HG02610 (cell line): ENCODE measurements around the gene PER2.

Source experiments
- ATAC-seq: cut with Tn5 transposase; IDR thresholded peaks from one replicate; pipeline ENCODE4 v1.9.1; 2021; ENCODE audit warnings: mild to moderate bottlenecking, moderate library complexity; ENCODE audit not compliant: unreplicated experiment

PER2 gene

DNA sequence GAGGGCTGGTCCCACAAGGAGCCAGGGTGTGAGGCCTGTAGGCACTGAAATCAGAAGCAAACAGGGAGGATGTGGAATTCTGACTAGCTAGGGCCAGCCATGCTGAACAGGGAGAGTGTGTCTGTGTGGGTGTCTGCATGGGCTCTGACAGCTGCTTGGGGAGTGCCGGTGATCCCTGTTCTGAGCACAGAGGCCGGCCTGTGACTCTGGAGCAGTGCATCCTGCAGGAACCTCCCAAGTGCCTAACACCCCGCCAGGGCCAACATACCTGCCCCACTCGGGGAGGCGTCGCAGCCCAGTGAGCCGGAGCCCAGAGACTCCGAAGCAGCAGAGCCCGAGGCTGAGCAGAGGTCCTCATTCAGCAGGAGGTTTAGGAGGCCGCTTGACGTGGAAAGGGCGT lies 37.1 kb downstream of the PER2 start:
- ATAC-seq, result no peak

DNA sequence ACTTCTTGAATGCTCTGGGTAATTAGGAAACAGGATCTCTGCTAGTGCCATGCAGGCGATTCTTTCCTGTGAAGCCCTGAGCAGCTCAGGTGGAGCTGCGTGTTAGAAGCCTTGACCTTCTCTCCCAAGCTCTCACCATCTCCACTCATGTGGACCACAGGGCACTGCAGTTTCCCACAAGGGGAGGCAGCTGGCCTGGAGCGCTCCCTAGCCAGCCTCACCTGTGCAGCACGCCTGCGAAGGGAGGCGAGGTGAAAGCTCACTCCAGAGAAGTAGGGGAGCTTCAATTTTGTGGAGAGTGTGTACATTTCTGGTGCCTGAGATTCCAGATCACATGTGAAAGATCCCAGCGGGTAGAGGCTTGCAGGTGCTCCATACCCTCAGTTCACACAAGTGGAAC lies 37.5 kb downstream of the PER2 start:
- ATAC-seq, result no peak

DNA sequence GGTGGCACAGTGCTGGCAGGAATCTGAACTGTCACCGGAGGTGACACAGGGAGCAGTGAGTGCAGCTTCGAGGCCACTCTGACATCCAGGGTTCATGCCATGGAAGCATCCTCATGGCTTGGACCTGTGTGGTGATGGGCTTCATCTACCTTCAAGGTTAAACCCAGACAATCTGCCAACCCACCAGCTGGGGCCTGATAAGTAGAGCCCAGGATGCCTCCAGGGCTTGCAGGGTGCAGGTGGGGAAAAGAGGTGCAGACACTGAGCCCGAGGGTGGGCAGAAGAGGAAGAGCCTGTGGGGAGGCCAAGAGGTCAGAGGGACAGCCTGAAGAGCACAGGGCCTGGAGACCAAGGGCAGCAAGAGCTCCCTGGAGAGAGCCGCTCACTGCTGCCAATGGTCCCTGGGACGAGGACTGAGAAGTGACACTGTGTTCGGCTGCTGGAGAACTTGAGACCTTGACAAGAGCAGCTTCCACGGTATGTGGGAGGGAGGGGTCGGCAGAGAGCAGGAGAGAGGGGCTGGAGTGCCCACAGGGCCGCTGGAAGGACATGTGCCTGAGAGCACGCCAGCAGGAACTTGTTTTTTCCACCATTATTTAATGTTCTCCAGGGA lies 40.5 kb downstream of the PER2 start:
- no peak for ATAC-seq

DNA sequence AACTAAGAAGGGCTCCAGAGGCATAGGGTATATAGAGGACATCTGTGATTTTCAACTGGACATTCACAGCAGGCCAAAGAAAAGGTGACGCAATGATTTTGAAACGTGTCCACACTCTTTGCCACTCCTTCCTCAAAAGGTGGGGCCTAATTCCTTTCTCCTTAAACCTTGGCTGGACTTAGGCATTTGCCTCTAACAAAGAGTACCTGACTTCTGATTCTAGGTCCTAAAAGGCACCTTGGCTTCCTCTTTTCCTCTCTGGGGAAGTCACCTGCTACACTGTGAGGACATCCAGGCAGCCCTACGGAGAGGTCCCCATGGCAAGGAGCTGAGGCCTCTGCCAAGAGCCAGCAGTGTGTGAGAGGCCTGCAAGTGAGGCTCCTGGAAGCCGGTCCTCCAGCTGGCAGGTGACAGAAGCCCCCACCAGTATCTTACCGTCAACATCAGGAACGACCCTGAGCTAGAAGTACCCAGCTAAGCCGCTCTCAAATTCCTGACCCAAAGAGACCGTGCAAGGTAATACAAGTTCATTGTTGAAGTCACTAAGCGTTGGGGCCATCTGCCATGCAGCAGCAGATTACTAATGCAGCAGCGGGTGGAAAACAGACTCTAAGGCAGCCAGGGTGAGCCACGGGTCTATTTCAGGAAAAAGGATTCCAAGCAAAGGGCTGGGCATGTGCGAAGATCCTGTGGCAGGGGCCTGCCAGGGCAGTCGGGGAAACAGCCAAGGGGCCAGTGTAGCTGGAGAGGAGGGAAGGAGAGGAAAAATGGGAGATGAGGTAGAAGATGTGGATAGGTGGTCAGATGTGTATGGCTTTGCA lies 41.2 kb downstream of the PER2 start:
- no peak for ATAC-seq

DNA sequence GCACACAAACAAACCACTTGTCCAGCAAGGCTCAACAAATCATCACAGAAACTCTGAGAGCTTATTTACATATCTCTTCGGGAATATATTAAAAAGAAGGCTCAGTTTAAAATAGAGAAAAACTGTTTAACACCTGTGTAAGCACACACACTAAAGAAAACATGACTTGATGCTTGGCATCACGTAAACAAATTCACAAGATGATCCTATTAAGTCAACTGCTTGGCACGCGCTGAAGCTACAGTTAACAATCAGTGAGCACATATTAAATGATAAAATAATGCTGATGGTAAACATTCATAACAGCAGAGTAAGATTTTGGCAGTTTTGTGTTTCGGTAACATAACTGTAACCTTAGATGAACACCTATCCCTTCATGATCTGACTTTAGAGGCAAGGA lies 44.3 kb downstream of the PER2 start:
- ATAC-seq, result no peak

DNA sequence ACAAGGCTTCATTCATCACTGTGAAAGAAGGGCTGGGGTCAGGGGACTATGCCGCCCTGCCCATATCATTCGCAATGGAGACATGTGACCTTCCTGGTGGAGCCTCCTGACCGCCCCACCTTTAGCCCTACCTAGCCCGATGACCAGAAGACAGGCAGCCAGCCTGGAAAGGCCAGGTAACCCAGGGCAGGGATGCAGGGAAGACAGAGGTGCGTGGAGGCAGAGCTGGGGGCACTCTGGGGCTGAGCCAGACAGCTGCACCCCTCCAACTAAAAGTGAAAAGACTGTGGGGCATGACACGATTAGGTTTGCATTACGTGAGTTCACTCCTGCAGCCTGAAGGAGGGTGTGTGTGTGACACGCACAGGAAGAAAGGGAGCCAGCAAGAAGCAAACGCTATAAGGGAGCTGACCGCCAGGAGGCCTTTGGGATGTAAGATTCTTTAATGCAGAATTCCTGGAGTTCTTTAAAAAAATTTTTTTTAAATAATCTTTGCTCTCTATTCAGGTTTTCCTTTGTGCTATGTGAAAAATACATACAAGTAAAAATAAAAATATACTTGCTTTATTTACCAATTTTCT lies 44.8 kb downstream of the PER2 start:
- ATAC-seq, result no peak

DNA sequence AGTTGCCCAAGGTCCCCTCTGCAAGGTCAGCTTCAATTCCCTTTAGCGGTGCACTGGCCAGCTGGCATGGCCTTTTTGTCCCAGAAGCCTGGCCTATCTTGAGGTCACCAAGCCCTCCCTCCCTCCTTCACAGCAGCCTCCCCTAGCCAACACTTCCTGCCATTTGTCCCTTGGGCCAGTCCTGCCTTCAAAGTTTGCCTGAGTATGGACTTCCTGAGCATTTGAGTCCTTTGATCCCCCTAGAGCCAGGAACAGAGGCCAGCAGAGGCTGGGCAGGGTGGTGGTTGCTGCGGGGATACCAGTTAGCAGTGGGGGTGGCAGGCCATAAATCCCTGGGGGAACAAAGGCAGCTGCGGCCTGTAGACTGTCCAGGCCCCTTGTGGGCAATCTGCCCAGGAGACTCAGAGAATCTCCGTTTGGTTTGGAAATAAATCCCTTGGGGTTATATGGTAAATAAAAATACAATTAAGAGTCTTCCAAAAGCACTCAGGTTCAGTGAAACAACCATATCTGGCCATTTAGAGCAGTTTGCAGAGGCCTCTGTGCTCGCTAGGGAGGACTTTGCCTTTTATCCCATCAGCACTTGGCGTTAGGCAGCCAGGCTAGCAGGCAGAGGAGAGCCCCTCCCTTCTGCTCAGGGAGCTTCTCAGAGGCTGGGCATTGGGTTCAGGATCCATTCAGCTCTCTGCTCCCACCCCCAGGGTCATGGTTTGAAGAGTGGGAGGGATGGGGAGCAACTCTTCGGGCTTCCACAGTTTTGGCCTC lies 45.5 kb downstream of the PER2 start:
- ATAC-seq, result no peak

DNA sequence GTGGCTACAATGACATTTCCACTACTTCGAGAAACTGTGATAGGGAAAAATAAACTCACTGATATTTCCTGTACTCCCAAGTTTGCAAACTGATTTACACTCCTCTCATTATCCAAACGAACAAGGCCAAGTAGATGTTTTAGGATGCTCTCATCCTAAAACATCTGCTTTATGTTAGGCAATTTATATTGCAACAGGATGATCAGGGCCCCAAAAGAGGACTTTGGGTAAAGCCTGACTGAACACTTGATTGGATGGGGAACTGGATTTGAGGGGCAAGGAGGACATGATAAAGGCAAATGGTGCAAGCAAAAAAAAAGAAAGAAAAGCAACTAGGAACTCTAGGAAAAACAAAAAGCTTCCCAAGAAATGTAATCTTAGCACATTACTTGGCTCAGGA lies 46.4 kb downstream of the PER2 start:
- no peak for ATAC-seq

DNA sequence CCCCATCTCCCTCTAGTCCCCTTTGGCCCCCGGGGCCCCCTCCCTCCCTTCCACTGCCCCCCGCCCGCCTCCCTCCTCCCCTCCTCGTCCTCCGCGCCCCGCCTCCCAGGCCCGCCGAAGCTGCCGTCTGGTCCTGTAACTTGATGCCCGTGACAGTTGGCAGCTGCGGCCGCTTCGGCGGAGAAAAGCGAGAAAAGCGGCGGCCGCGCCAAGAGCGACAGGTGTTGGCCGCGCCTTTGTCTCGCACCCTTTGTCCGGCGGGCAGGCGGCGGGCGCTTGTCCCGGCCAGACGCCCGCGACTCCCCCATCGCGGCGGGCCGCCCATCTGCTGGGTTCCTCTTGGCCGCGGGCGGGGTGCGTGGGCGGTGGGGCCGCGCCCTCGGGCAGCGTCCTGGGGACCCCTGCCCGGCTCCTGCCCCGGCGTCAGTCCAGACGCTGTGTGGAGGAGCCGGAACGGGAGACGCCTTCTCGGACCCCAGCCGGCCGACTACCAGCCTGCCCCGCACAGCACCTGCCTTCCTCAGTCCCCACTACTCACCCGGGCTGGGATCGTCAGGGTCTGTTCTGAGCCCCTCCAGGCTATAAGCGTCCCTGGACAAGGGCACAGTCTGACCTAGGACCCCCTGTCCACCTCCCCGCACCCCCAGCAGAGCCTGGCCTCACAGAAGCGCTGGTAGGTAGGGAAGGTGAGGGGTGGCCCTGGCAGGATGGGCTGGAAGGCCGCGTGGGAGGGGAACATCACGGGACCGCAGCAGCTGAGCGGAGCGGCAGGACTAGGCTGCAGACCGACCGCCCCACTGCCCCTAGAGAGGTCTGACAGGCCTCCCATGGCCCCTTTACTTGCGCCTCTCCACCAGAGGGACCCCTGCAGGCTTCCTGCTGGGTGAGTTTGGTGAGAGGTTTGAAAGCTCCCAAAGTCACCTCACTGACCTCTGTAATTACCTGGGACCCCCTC lies 47.4 kb downstream of the PER2 start:
- no peak for ATAC-seq

DNA sequence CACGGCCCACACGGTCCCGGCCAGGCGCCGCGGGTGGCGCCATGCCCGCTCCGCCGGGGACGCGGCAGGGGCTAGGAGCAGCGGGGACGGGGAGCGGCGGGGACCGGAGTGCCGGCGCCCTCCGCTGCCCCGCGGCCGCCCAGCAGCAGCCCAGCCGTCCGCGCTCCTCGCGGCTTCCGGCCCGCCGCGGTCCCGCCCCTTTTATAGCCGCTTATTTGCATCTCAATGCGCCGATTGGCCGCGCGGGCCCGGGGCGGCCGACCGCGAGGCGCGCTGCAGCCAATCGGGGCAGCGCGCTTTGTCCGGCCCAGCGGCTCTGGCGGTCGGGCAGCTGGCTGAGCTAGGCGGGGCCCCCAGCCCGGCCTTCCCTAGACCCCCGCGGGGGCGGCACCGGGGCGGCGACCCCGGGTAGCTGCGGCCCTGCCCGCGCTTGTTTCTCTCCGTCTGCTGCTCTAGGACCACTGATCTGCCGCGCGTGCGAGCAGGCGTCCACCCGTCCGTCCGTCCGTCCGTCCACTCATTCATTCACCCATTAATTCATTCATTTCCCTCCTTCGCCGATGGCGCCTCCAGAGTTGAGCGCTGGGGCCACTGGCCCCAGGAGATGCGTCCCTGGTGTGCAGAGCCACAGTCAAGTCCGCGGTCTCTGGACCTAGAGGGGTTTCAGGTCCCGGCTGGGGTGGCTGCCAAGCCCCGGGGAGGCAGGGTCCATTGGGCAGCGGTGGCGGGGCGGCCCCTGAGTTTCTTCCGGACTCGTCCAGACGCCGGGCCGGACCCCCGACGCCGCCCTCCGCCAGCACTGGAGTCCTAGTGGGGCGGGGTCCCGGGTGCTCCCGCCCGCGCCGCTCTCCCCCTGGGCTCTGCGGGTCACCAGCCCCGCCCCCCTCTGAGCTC lies 48.3 kb downstream of the PER2 start, which contains the start of gene HES6:
HES6 (minus strand) TSS at position 176 of the 894 bp plus-strand sequence; CDS start at position 43, 133 bp downstream.
- ATAC-seq, result peak; percentile 83

DNA sequence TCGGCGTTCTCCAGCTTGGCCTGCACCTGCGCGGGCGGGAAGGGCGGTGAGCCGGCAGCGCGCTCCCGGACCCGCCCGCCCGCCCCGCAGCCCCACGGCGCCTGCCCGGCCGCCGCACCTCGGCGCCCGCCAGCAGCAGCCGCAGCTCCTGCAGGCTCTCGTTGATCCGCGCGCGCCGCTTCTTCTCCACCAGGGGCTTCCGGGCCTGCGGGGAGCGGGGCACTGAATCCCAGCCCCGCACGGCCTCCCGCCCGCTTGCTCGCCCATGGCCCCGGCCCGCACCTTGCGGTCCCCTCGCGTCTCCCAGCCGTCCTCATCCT lies 48.9 kb downstream of the PER2 start:
- no peak for ATAC-seq

DNA sequence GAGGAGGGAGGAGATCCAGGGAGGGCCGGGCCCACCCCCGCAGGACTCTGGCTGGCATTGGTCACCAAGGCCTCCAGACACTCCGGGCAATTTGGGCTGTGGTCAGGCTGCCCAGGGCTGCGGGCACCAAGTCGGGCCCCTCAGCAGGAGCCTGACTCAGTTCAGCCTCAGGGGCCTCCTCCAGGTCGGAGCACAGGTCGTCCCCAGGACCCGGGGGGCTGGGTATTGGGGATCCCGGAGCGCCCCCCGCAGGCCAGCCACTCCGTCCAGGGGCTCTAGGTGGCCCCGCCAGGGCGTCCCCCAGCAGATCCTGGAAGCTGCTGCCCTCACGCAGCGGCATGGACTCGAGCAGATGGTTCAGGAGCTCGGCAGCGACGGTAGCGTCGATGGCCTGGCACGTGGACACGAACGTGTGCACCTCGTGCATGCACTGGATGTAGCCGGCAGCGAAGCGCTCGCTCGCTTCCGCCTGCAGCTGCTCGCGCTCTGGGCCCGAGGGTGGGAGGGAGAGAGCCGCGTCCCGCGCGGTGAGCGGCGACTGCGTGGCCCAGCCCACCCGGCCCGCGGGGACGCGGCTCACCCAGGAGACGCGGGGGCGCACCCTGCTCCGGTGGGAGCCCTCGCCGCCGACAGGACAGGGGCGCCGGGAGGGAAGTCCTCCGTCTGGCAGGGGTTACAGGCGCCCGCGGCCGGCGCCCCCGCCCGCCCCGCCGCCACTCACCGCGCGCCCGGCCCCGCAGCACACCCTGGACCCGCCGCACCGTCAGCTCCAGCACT lies 49.5 kb downstream of the PER2 start:
- ATAC-seq, result no peak

DNA sequence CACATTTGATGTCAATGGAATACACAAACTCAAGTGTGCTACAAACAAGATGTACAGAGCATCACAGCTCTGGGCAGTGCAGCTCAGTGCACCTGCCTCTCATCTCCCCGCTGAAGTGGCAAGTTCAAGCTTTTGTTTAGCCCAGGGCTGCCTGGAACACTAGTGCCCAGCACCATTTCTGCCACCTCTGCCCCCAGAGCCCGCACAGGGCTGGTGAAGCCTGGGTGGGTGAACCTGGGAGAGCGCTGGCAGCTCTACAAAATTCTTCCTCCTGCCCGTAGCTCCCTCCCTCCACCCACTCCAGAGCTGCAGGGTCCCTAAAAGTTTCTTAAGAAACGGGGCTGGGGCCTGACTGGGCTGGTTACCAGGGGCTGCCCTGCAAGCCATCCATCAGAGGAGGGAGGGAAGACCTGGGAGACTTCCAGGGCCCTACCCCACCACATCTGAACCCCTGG lies 50.1 kb downstream of the PER2 start:
- no peak for ATAC-seq

DNA sequence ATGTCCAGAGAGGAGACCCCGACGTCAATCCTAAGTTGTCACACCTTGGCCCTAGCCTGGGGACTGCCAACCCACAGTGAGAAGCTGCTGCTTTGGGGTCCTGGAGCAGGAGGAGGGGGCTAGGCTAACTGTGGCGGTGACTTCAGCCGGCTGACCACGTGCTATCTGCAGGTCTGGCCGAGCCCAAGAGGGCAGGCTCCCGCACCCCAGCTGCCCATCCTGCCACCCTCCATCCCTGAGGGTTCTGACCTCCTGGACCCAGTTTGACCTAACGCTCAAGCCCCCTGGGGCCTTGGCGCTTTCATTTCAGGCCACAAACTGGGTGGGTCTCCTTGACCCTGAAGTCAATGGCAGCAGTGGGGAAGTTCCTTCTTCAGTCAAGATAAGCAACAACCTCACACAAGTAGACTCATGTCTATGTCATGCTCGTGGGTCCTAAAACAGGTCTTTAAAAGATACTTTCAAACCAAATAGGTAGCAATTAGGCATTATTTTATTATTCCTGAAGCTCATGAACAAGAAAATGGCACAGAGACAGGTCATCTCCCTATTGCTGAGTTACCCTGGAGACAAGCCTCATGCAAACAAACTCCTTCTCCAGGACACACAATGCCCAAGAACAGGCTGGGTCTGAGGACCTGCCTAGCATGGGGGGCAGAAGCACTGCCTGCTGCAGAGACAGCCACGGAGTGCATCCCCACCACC lies 50.8 kb downstream of the PER2 start:
- ATAC-seq, result no peak

DNA sequence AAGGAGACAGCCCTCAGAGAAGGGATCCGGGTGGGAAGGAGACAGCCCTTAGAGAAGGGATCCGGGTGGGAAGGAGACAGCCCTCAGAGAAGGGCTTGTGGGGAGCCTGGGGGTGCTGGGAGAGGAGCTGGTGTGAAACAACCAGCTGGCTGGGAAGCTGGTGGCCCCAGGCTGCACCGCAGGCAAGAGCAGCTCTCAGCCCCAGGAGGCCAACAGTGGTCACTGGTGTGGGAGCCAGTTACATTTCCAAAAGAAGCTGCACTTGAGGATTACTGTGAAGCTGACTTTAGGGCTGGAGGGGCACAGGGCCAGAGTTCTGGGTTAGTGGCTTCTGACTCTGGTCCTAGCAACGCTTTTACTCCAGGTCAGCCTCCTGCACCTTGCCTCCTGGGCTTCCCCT lies 51.8 kb downstream of the PER2 start:
- ATAC-seq, result no peak

DNA sequence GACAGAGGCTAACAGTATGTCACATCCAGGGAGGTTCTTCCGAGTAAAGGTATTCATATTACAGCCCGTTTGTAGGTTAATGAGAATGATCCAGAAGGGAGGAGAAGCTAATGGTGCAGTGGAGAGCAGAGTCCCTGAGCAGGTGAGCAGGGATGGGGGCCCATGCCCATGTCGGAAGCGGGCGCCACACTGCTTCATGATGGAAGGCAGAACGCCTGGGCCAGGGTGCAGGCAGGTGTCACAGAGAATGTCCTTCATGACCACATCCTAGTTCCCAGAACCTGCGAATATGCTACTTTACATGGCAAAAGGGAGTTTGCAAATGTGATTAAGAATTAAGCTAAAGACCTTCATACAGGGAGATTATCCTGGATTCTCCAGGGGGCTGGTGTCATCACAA lies 52.6 kb downstream of the PER2 start:
- no peak for ATAC-seq

DNA sequence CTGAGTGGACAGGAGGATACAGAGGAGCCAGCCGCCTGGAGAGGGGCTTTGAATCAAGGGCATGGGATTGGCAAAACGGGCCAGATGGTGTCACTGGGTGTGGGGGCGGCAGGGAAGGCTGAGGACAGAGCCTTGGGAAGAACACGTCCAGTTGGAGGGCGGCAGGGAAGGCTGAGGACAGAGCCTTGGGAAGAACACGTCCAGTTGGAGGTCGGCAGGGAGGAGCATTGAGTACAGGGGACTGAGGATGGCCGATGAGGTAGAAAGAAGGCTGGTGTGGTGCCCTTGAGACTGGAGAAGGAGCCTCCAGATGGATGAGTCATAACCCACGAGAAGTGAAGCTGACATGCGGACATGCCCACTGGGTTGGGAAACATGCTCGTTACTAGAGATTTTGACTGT lies 53.1 kb downstream of the PER2 start:
- no peak for ATAC-seq

DNA sequence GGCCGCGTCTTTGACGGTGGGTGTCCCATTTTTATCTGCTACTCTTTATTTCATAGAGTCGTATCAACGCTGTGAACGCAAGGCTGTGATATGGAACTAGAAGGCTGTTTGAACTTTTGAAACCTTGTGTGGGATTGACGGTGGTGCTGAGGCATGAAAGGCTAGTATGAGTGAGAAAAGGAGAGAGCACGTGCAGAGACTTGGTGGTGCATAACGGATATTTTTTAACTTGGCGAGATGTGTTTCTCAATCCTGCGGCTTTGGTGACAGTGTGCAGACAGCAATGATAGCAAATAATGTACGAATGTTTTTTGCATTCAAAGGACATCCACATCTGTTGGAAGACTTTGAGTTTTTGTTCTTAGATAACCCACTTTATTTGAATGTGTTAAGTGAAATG lies 54.8 kb downstream of the PER2 start:
- ATAC-seq, result no peak
